ENCODE results near the gene PLPP1. TPM values are rescaled to one million over a fixed set of nuclear protein-coding genes. Genes with fewer than 3 reads are reported as not detected.
A peak's percentile ranks its signal among the peaks of the same experiment; 100 is the strongest.

The PLPP1 gene
- total and polyA plus RNA-seq, 7 donors: 22.0 to 81.5 (median 40.6) TPM

GRCh38 chr5:55450050-55450765, 84.6 kb downstream of the PLPP1 start:
- peaks cover 49% of the 10 kb centered on the region for H3K4me1 ChIP-seq

GRCh38 chr5:55446640-55447351, 88.0 kb downstream of the PLPP1 start:
- 28 to 42% (median 32%) methylated on average over 8 of the region's 8 CpGs for WGBS, 3 donors
- peak overlapping the region; percentile 15 for H3K4me3 ChIP-seq
- no peaks in the 10 kb centered on the region for H3K9me3 ChIP-seq
- no peak for TF ChIP-seq CTCF (IDR thresholded peaks at IDR 0.05)
- ATAC-seq (peak in 2 of 4 donors; percentile 18 to 22), DNase-seq (no peak)
- no peaks in the 10 kb centered on the region for H3K27me3 ChIP-seq (ENCODE audit: insufficient read depth in 3 of 3, low read length in 2 of 3)
- H3K27ac ChIP-seq: peak overlapping the region; percentile 63
- intact Hi-C loops (cut with DNase I): no loop called here
- H3K36me3 ChIP-seq (ENCODE audit: insufficient read depth in 1 of 2, low read depth in 1 of 2): peaks cover 0 to under 1% of the 10 kb centered on the region in 2 donors
- peaks cover 38% of the 10 kb centered on the region for H3K4me1 ChIP-seq

More at GRCh38 chr5:55450050-55450765, 84.6 kb downstream of the PLPP1 start:
- H3K4me3 ChIP-seq: no peak overlapping the region
- WGBS, 3 donors: 62 to 82% (median 69%) methylated on average over 4 of the region's 4 CpGs
- no peaks in the 10 kb centered on the region for H3K27me3 ChIP-seq (ENCODE audit: insufficient read depth in 3 of 3, low read length in 2 of 3)
- H3K36me3 ChIP-seq (ENCODE audit: insufficient read depth in 1 of 2, low read depth in 1 of 2): no peaks in the 10 kb centered on the region
- intact Hi-C loops (cut with DNase I): no loop called here
- peak in 1 of 4 donors; percentile 5 for ATAC-seq
- no peak for TF ChIP-seq CTCF (IDR thresholded peaks at IDR 0.05)
- DNase-seq: no peak
- H3K9me3 ChIP-seq: no peaks in the 10 kb centered on the region
- H3K27ac ChIP-seq: no peak overlapping the region

GRCh38 chr5:55445791-55446190, 89.0 kb downstream of the PLPP1 start:
- DNase-seq: no peak
- TF ChIP-seq CTCF (IDR thresholded peaks at IDR 0.05): no peak
- intact Hi-C loops (cut with DNase I): no loop called here
- Histone ChIP-seq H3K27ac (no peak overlapping the region), H3K27me3 (ENCODE audit: insufficient read depth in 3 of 3, low read length in 2 of 3) (no peaks in the 10 kb centered on the region), H3K9me3 (no peaks in the 10 kb centered on the region), H3K4me3 (no peak overlapping the region), H3K36me3 (ENCODE audit: insufficient read depth in 1 of 2, low read depth in 1 of 2) (peaks cover 0 to 9% of the 10 kb centered on the region in 2 donors), H3K4me1 (peaks cover 41% of the 10 kb centered on the region)
- 57 to 80% (median 58%) methylated on average over 3 of the region's 3 CpGs for WGBS, 3 donors
- ATAC-seq: no peak

- ATAC-seq: no peak
- Histone ChIP-seq H3K9me3 (no peaks in the 10 kb centered on the region), H3K27me3 (ENCODE audit: insufficient read depth in 3 of 3, low read length in 2 of 3) (no peaks in the 10 kb centered on the region), H3K4me3 (no peak overlapping the region), H3K4me1 (peaks cover 47% of the 10 kb centered on the region), H3K36me3 (ENCODE audit: insufficient read depth in 1 of 2, low read depth in 1 of 2) (peaks cover 0 to 9% of the 10 kb centered on the region in 2 donors), H3K27ac (peak overlapping the region; percentile 90)
- TF ChIP-seq CTCF (IDR thresholded peaks at IDR 0.05): no peak
- no peak for DNase-seq
- intact Hi-C loops (cut with DNase I): no loop called here
- 25 to 100% (median 54%) methylated on average over 1 of the region's 1 CpG for WGBS, 3 donors
Measured at GRCh38 chr5:55441954-55442353, 92.8 kb downstream of the PLPP1 start.
